HepG2 (cell line): Measurements from ENCODE around the gene RHOC. TPM values are rescaled to one million over a fixed set of nuclear protein-coding genes. Genes with fewer than 3 reads are reported as not detected.
A peak's percentile ranks its signal among the peaks of the same experiment; 100 is the strongest.

Source experiments
- CENPBD1 ChIP-seq: sonication (generic); formaldehyde crosslinking; IDR thresholded peaks from 2 replicates; pipeline ENCODE4 v1.8.0; 2022; ENCODE audit warnings: missing genetic modification reagents, low read depth, mild to moderate bottlenecking, borderline replicate concordance
- CHD4 ChIP-seq: fragments of 200-600 bp; sonication (generic); IDR thresholded peaks from 2 replicates; pipeline ENCODE4 v1.7.0; 2017; ENCODE audit warnings: mild to moderate bottlenecking, low read length, borderline replicate concordance
- GABPB1 ChIP-seq: IDR thresholded peaks from 2 replicates; pipeline ENCODE4 v1.6.1; 2016; ENCODE audit warnings: mild to moderate bottlenecking, missing genetic modification reagents, moderate library complexity, missing compliant biosample characterization
- KAT7 ChIP-seq: IDR thresholded peaks from 2 replicates; pipeline ENCODE4 v1.6.1; 2018; ENCODE audit warnings: borderline replicate concordance, missing compliant biosample characterization
- KAT8 ChIP-seq: IDR thresholded peaks from 2 replicates; pipeline ENCODE4 v1.6.1; 2016; ENCODE audit warnings: missing genetic modification reagents, missing compliant biosample characterization
- NFRKB ChIP-seq: fragments of 450-650 bp; IDR thresholded peaks from 2 replicates; pipeline ENCODE4 v1.6.1; 2017
- SMYD3 ChIP-seq: sonication (generic); formaldehyde crosslinking; IDR thresholded peaks from 2 replicates; pipeline ENCODE4 v1.8.1; 2023; ENCODE audit warnings: mild to moderate bottlenecking, missing genetic modification reagents
- SRF ChIP-seq: IDR thresholded peaks from 2 replicates; pipeline ENCODE4 v1.6.1; 2011; ENCODE audit warnings: mild to moderate bottlenecking, low read depth, low read length, moderate library complexity
- TAF1 ChIP-seq: sonication (generic); formaldehyde crosslinking; IDR thresholded peaks from 2 replicates; pipeline ENCODE4 v1.4.0; 2020; ENCODE audit warnings: missing genetic modification reagents
- YY1 ChIP-seq: IDR thresholded peaks from 2 replicates; pipeline ENCODE4 v1.6.1; 2011; ENCODE audit warnings: low read length, low read depth, moderate library complexity, mild to moderate bottlenecking; ENCODE audit not compliant: insufficient read depth, insufficient replicate concordance
- ZNF558 ChIP-seq: sonication (generic); formaldehyde crosslinking; IDR thresholded peaks from 2 replicates; pipeline ENCODE4 v1.9.0; 2022; ENCODE audit warnings: mild to moderate bottlenecking, missing genetic modification reagents, borderline replicate concordance
- ZNF570 ChIP-seq: sonication (generic); formaldehyde crosslinking; IDR thresholded peaks from 2 replicates; pipeline ENCODE4 v1.4.0; 2020; ENCODE audit warnings: mild to moderate bottlenecking, missing genetic modification reagents, borderline replicate concordance
- ZNF720 ChIP-seq: sonication (generic); formaldehyde crosslinking; IDR thresholded peaks from 2 replicates; pipeline ENCODE4 v1.4.0; 2020; ENCODE audit warnings: missing genetic modification reagents
- ZNF768 ChIP-seq: sonication (generic); formaldehyde crosslinking; IDR thresholded peaks from 2 replicates; pipeline ENCODE4 v1.4.0; 2020; ENCODE audit warnings: missing genetic modification reagents
- ZNF800 ChIP-seq: sonication (generic); formaldehyde crosslinking; IDR thresholded peaks from 2 replicates; pipeline ENCODE4 v1.4.0; 2020; ENCODE audit warnings: missing genetic modification reagents
- polyA plus RNA-seq, 8 experiments: library from polyadenylated mRNA; depleted of rRNA in 3 of 8; stranded (reverse) in 7 of 8; unstranded in 1 of 8; fragments of >200 nt; fragmentation: Illumina TruSeq in 4 of 8; extraction: Trizol in 4 of 8; gene quantifications; 2 replicates each; pipeline versions ENCODE4 v1.2.1 to v1.2.3, GENCODE V29; 2011 to 2016; ENCODE audit warnings: low read depth in 4 of 8, missing spikeins in 1 of 8, mixed read lengths in 1 of 8; ENCODE audit not compliant: insufficient read depth in 1 of 8
- total RNA-seq, 5 experiments: library from RNA; depleted of rRNA; stranded (reverse); fragments of >200 nt; fragmentation: Illumina TruSeq; extraction: Trizol; gene quantifications; 2 replicates each; pipeline ENCODE4 v1.2.3, GENCODE V29; 2016; ENCODE audit warnings: low read depth in 1 of 5
- TF ChIP-seq, protein P1 (sequence below): sonication (generic); formaldehyde crosslinking; conservative IDR thresholded peaks from 2 replicates; pipeline ENCODE4 v1.8.1; 2023; ENCODE audit warnings: missing genetic modification reagents
- TF ChIP-seq, protein P2 (sequence below): sonication (generic); formaldehyde crosslinking; conservative IDR thresholded peaks from 2 replicates; pipeline ENCODE4 v1.4.0; 2020; ENCODE audit warnings: missing genetic modification reagents
- TF ChIP-seq, protein P3 (sequence below): sonication (generic); formaldehyde crosslinking; IDR thresholded peaks from 2 replicates; pipeline ENCODE4 v1.8.1; 2022; ENCODE audit warnings: low read depth, mild to moderate bottlenecking, missing genetic modification reagents

RHOC gene
- total and polyA plus RNA-seq, 2 of the 13 experiments (the other 11 are each of a cell fraction or from before 2014, with no cell fraction given): 64.3 to 182 TPM

DNA sequence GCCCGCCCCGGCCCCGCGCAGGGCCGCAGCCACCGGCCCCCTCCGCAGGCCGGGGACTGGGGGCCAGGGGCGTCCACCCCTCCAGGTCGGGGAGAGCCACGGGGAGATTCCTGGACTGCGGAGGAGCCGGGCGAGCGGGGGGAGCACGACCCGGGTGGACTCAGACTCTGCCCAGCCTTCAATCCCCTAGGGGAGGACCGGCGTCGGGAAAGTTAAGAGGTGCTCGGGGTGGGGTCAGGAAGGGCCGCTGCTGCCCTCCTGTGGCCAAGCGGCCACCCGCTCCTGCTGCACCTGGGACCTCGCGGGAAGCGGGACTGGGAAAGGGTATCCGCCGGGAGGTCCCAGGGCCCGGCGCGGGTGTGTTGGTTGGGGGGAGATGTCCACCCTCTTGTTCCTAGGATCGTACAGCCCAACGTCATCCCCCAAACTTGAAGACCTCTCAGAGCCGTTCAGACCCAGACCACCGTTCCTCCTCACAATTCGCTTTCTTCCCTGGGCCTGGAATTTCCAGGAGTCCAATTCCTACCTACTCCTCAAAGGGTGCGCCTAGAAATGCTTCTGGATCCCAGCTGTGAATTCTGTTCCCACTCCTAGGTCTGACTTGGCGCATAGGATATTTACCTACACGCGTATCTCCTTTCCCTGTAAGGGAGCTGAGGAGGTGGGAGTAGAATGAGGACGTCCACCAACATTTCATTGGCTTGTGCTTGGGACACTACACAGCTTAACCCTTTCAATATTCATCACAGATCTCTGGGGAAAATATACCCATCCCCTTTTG, 484 bp upstream of the RHOC start (continued):
- TF ChIP-seq CHD4 (no peak), SRF (no peak), ZNF768 (CRISPR knock-in tag) (no peak), CENPBD1 (CRISPR knock-in tag) (0 out of 2 replicates have a peak, but pooled peaks have one; percentile 9), KAT7 (CRISPR knock-in tag) (peak; percentile 53; the same call in 1 of the 2 replicates), NFRKB (no peak), ZNF800 (CRISPR knock-in tag) (no peak; the same call in 1 of the 2 replicates), ZNF570 (CRISPR knock-in tag) (no peak), SMYD3 (CRISPR knock-in tag) (0 out of 2 replicates have a peak, but pooled peaks have one; percentile 28), ZNF558 (CRISPR knock-in tag) (no peak), GABPB1 (CRISPR knock-in tag) (peak; percentile 56; the same call in 1 of the 2 replicates), ZNF720 (no peak), TAF1 (CRISPR knock-in tag) (peak; percentile 31; the same call in 1 of the 2 replicates), KAT8 (peak; percentile 49; the same call in 1 of the 2 replicates), YY1 (no peak)
- TF ChIP-seq, protein P1, sequence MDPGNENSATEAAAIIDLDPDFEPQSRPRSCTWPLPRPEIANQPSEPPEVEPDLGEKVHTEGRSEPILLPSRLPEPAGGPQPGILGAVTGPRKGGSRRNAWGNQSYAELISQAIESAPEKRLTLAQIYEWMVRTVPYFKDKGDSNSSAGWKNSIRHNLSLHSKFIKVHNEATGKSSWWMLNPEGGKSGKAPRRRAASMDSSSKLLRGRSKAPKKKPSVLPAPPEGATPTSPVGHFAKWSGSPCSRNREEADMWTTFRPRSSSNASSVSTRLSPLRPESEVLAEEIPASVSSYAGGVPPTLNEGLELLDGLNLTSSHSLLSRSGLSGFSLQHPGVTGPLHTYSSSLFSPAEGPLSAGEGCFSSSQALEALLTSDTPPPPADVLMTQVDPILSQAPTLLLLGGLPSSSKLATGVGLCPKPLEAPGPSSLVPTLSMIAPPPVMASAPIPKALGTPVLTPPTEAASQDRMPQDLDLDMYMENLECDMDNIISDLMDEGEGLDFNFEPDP (CRISPR knock-in tag): no peak
- TF ChIP-seq, protein P2, sequence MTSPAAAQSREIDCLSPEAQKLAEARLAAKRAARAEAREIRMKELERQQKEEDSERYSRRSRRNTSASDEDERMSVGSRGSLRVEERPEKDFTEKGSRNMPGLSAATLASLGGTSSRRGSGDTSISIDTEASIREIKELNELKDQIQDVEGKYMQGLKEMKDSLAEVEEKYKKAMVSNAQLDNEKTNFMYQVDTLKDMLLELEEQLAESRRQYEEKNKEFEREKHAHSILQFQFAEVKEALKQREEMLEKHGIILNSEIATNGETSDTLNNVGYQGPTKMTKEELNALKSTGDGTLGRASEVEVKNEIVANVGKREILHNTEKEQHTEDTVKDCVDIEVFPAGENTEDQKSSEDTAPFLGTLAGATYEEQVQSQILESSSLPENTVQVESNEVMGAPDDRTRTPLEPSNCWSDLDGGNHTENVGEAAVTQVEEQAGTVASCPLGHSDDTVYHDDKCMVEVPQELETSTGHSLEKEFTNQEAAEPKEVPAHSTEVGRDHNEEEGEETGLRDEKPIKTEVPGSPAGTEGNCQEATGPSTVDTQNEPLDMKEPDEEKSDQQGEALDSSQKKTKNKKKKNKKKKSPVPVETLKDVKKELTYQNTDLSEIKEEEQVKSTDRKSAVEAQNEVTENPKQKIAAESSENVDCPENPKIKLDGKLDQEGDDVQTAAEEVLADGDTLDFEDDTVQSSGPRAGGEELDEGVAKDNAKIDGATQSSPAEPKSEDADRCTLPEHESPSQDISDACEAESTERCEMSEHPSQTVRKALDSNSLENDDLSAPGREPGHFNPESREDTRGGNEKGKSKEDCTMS (CRISPR knock-in tag): no peak
- TF ChIP-seq, protein P3, sequence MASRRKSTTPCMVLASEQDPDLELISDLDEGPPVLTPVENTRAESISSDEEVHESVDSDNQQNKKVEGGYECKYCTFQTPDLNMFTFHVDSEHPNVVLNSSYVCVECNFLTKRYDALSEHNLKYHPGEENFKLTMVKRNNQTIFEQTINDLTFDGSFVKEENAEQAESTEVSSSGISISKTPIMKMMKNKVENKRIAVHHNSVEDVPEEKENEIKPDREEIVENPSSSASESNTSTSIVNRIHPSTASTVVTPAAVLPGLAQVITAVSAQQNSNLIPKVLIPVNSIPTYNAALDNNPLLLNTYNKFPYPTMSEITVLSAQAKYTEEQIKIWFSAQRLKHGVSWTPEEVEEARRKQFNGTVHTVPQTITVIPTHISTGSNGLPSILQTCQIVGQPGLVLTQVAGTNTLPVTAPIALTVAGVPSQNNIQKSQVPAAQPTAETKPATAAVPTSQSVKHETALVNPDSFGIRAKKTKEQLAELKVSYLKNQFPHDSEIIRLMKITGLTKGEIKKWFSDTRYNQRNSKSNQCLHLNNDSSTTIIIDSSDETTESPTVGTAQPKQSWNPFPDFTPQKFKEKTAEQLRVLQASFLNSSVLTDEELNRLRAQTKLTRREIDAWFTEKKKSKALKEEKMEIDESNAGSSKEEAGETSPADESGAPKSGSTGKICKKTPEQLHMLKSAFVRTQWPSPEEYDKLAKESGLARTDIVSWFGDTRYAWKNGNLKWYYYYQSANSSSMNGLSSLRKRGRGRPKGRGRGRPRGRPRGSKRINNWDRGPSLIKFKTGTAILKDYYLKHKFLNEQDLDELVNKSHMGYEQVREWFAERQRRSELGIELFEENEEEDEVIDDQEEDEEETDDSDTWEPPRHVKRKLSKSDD: no peak
